ENCODE data around the gene NAA10. TPM values are rescaled to one million over a fixed set of nuclear protein-coding genes. Genes with fewer than 3 reads are reported as not detected.

The NAA10 gene
- total RNA-seq, 1 experiment from 2014 or later = 246 TPM

DNA sequence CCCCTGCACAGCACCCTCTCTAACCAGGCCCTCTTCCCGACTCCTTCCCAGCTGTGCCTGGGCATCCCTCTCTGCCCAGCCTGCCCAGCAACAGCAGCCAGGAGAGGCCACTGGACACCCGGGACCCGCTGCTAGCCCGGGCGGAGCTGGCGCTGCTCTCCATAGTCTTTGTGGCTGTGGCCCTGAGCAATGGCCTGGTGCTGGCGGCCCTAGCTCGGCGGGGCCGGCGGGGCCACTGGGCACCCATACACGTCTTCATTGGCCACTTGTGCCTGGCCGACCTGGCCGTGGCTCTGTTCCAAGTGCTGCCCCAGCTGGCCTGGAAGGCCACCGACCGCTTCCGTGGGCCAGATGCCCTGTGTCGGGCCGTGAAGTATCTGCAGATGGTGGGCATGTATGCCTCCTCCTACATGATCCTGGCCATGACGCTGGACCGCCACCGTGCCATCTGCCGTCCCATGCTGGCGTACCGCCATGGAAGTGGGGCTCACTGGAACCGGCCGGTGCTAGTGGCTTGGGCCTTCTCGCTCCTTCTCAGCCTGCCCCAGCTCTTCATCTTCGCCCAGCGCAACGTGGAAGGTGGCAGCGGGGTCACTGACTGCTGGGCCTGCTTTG is 29.2 kb downstream of the NAA10 start:
- intact Hi-C loops (cut with micrococcal nuclease; ENCODE audit: unreplicated experiment) = no loop called here
- Histone ChIP-seq H3K27me3 (ENCODE audit: control insufficient read depth, insufficient read depth, low read length) (no peaks in the 10 kb centered on the region), H3K27ac (ENCODE audit: low read length) (peak overlapping the region; percentile 76; the same call in 1 of the 2 replicates), H3K9me3 (ENCODE audit: control insufficient read depth, insufficient read depth, low read depth, low read length) (no peaks in the 10 kb centered on the region), H3K4me3 (ENCODE audit: low read depth in 2 of 2, low read length in 2 of 2) (no peak overlapping the region), H3K4me1 (ENCODE audit: control insufficient read depth, insufficient read depth, low read length) (peaks cover 51% of the 10 kb centered on the region), H3K36me3 (ENCODE audit: control insufficient read depth, insufficient read depth, low read length) (no peaks in the 10 kb centered on the region)
- POLR2A ChIA-PET = no interaction called here
- in situ Hi-C loops (cut with HindIII; ENCODE audit: low pct_unique_long_range_greater_than_20kb, low sequenced_read_pairs) = no loop called here
- TF ChIP-seq, protein P1, sequence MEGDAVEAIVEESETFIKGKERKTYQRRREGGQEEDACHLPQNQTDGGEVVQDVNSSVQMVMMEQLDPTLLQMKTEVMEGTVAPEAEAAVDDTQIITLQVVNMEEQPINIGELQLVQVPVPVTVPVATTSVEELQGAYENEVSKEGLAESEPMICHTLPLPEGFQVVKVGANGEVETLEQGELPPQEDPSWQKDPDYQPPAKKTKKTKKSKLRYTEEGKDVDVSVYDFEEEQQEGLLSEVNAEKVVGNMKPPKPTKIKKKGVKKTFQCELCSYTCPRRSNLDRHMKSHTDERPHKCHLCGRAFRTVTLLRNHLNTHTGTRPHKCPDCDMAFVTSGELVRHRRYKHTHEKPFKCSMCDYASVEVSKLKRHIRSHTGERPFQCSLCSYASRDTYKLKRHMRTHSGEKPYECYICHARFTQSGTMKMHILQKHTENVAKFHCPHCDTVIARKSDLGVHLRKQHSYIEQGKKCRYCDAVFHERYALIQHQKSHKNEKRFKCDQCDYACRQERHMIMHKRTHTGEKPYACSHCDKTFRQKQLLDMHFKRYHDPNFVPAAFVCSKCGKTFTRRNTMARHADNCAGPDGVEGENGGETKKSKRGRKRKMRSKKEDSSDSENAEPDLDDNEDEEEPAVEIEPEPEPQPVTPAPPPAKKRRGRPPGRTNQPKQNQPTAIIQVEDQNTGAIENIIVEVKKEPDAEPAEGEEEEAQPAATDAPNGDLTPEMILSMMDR (IDR thresholded peaks at IDR 0.05) = no peak
- TF ChIP-seq TCF7L2 (IDR thresholded peaks at IDR 0.05; ENCODE audit: low read depth, low read length) (no peak), SIN3A (IDR thresholded peaks at IDR 0.05; ENCODE audit: borderline replicate concordance, insufficient read depth, low read depth, low read length) (no peak), POLR2AphosphoS5 (IDR thresholded peaks at IDR 0.05; ENCODE audit: low read depth, low read length) (no peak)
- TF ChIP-seq, protein P2, sequence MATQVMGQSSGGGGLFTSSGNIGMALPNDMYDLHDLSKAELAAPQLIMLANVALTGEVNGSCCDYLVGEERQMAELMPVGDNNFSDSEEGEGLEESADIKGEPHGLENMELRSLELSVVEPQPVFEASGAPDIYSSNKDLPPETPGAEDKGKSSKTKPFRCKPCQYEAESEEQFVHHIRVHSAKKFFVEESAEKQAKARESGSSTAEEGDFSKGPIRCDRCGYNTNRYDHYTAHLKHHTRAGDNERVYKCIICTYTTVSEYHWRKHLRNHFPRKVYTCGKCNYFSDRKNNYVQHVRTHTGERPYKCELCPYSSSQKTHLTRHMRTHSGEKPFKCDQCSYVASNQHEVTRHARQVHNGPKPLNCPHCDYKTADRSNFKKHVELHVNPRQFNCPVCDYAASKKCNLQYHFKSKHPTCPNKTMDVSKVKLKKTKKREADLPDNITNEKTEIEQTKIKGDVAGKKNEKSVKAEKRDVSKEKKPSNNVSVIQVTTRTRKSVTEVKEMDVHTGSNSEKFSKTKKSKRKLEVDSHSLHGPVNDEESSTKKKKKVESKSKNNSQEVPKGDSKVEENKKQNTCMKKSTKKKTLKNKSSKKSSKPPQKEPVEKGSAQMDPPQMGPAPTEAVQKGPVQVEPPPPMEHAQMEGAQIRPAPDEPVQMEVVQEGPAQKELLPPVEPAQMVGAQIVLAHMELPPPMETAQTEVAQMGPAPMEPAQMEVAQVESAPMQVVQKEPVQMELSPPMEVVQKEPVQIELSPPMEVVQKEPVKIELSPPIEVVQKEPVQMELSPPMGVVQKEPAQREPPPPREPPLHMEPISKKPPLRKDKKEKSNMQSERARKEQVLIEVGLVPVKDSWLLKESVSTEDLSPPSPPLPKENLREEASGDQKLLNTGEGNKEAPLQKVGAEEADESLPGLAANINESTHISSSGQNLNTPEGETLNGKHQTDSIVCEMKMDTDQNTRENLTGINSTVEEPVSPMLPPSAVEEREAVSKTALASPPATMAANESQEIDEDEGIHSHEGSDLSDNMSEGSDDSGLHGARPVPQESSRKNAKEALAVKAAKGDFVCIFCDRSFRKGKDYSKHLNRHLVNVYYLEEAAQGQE (IDR thresholded peaks at IDR 0.05; ENCODE audit: insufficient read depth in 1 of 2, low read depth in 2 of 2, low read length in 1 of 2) = no peak
- DNase-seq (ENCODE audit: low read depth, low spot score) (no peak), ATAC-seq (no peak)
- CTCF ChIA-PET = no interaction called here
- BruUV-seq (replicated peaks) = no TSS peak

DNA sequence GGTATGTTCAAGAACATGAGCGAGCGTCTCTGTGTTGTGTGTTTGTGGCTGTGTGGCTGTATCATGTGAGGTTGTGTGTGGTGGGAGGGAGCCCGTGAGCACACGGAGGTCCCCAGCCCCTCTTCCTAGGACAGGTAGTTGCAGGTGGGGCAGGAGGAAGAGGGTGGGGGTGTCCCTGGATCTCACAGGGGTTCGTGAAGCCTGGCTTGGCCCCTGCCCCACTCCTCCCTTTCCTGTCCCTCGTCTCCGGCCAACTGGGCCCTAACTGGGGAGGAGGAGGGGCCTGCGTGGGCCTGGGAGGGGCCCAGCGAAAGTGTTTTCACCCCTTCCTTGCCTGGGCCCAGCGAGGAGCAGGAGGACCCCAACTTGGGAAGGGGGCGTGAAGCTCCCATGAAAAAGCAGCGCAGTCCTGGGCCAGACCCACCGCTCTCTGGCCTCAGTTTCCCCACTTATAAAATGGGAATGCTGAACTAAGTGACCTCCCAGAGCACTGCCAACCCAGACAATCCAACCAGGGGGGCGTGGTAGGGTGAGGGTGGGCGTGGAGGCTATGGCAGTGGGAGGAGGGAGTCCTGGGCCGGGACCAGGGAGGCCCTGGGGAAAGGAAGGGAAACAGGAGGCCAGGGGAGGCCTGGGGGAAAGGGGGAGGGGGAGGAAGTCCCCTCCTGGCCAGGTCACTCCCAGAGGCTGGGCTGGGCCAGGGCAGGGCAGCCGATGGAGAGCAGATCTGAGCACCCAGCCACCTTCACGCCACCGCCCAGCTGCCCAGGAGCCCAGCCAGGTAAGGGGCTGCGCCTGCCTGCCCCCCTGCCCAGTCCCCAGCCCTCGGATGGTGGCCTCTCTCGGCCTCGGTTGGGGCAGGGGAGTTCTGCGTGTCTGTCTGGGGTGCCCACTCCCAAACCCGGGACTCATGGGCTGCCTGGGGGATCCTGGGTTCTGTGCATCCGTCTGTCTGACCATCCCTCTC is 30.6 kb downstream of the NAA10 start, which contains the start of gene AVPR2:
AVPR2 (plus strand) TSS at position 683 of the 967 bp plus-strand sequence. CDS start 473 bp downstream, outside the sequence.
- Histone ChIP-seq H3K27ac (ENCODE audit: low read length) (peak within 1 kb of the TSS; percentile 76), H3K4me3 (ENCODE audit: low read depth in 2 of 2, low read length in 2 of 2) (0 out of 4 replicates have a peak within 1 kb of the TSS, but pooled peaks of 1 of the 2 experiments have one; percentile 12), H3K4me1 (ENCODE audit: control insufficient read depth, insufficient read depth, low read length) (peaks cover 55% of the 10 kb centered on the region), H3K27me3 (ENCODE audit: control insufficient read depth, insufficient read depth, low read length) (no peaks in the 10 kb centered on the region), H3K9me3 (ENCODE audit: control insufficient read depth, insufficient read depth, low read depth, low read length) (no peaks in the 10 kb centered on the region), H3K36me3 (ENCODE audit: control insufficient read depth, insufficient read depth, low read length) (no peaks in the 10 kb centered on the region)
- ChIA-PET CTCF (no interaction called here), POLR2A (no interaction called here)
- TF ChIP-seq POLR2AphosphoS5 (IDR thresholded peaks at IDR 0.05; ENCODE audit: low read depth, low read length) (peak; percentile 61), TCF7L2 (IDR thresholded peaks at IDR 0.05; ENCODE audit: low read depth, low read length) (no peak)
- intact Hi-C loops (cut with micrococcal nuclease; ENCODE audit: unreplicated experiment) = no loop called here
- peak; percentile 41 for ATAC-seq
- BruUV-seq (replicated peaks) = no TSS peak
- in situ Hi-C loops (cut with HindIII; ENCODE audit: low pct_unique_long_range_greater_than_20kb, low sequenced_read_pairs) = no loop called here
- no peak for DNase-seq (ENCODE audit: low read depth, low spot score)

Data from Panc1 (cell line).